HG03159 (cell line): ENCODE measurements around the gene PTPA.

Source experiments
- ATAC-seq: cut with Tn5 transposase; IDR thresholded peaks from one replicate; pipeline ENCODE4 v1.9.1; 2021; ENCODE audit warnings: mild to moderate bottlenecking, moderate library complexity; ENCODE audit not compliant: unreplicated experiment

Gene PTPA

GRCh38 chr9:129081388-129081904, 29.8 kb upstream of the PTPA start:
- no peak for ATAC-seq

GRCh38 chr9:129084087-129084486, 27.1 kb upstream of the PTPA start:
- no peak for ATAC-seq

DNA sequence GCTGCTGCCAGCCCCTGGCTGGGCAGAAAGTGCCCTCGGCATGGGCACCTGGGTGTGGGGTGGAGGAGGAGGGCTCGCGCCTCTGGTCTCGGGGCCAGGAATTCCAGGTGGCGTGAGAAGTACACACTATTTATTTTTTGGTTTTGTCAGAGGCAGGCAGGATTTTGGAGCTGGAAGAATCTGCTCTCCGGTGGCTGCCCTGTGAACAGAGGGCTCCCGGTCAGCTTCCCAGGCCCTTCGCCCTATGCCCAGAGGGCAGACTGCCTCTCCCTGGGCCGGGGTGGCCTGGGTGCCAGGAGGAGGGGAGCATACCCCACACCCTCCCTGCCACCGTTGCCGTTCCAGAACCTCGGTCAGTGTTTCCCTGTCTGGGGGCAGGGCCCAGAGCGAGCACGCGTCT, 22.0 kb upstream of the PTPA start:
- ATAC-seq = no peak

GRCh38 chr9:129093602-129094386, 17.4 kb upstream of the PTPA start:
- no peak for ATAC-seq

DNA sequence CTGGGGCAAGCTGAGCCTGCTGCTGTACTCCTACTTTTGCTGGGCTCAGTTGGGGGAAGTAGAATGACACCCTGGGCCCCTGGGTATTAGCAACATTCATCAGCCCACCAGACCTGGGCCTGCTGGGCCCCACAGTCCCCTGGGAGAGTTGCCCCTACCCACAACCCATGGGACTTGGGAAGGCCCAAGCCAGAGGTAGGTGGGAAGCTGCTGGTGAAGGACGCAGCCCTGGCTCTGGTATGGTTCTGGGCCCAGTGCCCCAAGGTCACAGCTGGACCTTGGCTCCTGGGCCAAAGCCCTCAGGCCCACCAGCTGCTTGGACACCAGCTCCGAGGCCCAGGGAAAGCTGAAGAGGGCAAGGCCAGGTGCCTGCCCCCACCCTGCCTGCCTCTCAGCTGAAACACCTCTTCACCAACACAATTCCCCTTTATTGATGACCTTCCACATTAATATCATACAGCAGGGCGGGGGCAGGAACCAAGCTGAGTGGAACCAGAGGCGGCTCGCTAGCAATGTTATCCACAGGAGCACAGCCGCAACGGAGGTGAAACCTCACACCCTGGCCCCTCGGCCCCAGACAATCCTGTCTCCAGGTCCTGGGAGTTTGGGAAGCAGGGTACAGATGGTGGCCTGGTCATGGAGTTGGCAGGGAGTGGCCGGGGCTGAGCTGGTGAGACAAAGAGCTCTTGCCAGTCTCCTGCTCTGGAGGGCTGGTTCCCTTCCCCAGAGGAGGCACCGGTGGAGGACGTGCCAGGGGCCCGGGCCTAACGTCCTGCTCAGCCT, 16.6 kb upstream of the PTPA start:
- no peak for ATAC-seq

- ATAC-seq = no peak
Measured at GRCh38 chr9:129095170-129095667, 16.0 kb upstream of the PTPA start.

GRCh38 chr9:129095908-129096307, 15.3 kb upstream of the PTPA start:
- no peak for ATAC-seq

DNA sequence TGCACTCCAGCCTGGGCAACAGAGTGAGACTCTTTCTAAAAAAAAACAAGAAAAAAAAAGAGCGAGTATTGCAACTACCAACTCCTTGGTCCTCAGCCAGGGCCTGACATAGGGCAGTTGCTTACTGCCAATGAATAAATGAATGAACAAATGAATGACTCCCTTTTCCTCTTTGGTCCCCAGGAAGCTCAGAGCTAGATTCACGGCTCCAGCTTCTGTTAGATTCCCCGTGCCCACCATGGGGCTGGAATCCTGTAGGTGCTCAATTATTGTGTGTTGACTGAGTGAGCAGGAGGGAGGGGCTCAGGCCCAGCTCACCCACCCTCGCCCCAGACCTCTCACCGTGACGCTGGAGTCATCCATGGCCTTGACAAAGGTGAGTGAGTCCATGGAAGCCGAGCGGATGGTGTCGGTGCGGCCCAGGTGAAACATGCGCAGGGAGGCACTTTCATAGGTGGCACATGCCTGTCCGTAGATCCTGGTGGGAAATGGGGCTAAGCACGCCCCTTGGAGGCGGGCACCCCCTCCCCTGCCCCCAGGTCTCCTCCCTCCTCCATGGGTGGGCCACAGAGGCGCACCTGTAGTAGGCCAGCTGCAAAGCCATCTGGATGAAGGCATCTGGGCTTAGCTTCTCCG, 13.4 kb upstream of the PTPA start:
- no peak for ATAC-seq

DNA sequence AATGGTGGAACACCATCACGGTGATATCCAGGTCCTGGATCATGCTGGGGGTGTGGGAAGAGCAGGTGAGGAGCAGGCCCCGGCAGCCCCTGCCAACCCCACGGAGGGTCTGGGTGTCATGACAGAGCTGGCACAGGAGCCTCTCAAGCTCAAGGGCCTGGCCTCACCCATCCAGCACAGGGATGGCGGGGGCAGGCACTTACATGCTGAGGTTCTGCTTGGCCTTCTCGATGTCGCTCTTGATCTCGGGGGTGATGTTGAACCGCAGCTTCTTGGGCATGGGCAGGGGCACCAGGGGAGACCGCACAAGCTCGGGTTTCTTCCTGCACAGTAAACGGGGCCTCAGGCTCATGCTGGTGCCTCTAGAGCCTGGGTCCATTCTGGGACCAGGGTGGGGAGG, 12.9 kb upstream of the PTPA start:
- no peak for ATAC-seq

DNA sequence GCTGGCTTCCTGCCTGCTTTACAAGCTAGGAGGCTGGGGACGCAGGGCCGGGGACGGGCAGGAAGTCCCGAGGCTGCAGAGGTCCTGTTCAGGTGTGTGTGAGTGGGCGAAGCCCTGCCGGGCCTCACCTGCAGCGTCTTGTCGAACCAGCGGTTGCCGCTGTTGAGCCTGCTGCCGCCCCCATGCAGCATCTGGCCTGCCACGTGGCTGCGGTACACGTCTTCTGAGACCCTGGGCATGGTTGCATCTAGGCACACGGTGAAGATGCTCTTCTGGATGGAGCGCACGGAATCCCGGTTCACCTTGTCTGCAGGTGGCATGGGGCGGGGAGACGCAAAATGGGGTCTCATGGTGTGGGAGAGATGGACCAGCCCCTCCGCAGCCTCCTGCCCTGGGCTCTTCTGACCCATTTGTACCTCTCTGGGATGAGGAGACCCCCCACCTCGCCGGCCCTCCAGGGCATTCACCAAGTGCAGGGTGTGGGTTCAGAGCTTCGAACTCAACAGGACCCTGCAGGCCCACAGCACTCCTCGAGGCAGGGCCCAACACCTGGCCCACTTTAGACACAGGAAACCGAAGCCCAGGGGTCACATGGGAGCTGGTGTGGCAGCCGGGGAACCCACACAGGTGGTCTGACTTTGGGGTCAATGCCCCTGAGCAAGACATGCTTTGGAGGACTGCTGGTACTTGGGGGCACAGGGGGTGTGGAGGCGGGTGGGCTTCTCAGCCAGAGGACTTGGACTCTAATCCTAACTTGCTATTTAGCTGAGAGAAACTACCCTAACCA, 10.6 kb upstream of the PTPA start:
- ATAC-seq = no peak

GRCh38 chr9:129101279-129101678, 9.9 kb upstream of the PTPA start:
- no peak for ATAC-seq

- ATAC-seq = no peak
Measured at GRCh38 chr9:129102095-129102525, 9.1 kb upstream of the PTPA start.

GRCh38 chr9:129102791-129103594, 8.2 kb upstream of the PTPA start:
- ATAC-seq = no peak

DNA sequence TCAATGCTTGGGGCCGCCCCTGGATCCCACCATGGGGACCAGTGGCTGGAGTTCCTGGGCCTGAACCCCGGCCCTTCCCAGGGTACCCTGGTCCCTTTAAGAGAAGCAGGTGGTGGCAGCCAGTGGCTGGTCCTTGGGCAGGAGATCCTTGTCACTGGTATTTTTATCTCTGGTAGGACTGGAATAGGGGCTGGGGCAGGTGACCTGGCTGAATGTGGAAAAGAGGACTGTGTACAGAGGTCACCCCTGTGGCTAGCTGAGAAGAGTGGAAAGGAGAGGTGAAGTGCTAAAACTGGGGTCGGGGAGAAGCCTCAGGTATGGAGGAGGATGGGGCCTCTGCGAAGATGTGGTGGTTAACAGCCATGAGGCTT, 7.6 kb upstream of the PTPA start:
- no peak for ATAC-seq

DNA sequence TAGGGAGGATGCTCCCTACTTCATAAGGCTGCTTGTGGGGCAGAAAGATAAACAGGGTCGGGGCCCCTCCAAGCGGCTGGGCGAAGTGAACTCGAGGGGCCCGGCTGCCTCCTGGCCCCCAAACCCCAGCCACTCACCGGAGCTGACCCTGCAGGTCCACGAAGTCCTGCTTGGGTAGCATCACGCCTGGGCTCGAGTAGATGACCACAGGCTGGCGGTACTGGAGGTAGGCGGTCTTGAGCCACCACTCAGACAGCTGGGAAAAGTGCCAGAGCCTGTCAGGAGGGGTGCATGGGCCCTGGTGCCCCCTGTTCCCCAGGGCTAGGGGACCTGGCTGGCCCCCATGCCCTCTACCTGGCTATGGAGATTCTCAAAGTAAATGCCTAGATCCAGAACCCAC, 7.2 kb upstream of the PTPA start:
- ATAC-seq = no peak

GRCh38 chr9:129105857-129106694, 5.1 kb upstream of the PTPA start:
- no peak for ATAC-seq

GRCh38 chr9:129107651-129108050, 3.6 kb upstream of the PTPA start:
- no peak for ATAC-seq

- ATAC-seq = no peak
Measured at GRCh38 chr9:129108083-129108804, 3.0 kb upstream of the PTPA start.
